ENCODE measurements around the gene CIITA.
"Not testable (repeated sequence)": the region's sequence is repeated elsewhere in the genome, so short reads cannot be mapped to it uniquely, and the experiment has no call there.

- not testable (repeated sequence) for TF ChIP-seq CTCF (IDR thresholded peaks at IDR 0.05; ENCODE audit: low read length); EZH2 (IDR thresholded peaks at IDR 0.05; ENCODE audit: borderline replicate concordance, low read length)
Observed at GRCh38 chr16:10929097-10929496, 52.1 kb downstream of the CIITA start.
